Measurements from ENCODE around the gene CSF2. TPM values are rescaled to one million over a fixed set of nuclear protein-coding genes. Genes with fewer than 3 reads are reported as not detected.

CSF2 gene
- total RNA-seq, 1 experiment from 2014 or later = not detected

DNA sequence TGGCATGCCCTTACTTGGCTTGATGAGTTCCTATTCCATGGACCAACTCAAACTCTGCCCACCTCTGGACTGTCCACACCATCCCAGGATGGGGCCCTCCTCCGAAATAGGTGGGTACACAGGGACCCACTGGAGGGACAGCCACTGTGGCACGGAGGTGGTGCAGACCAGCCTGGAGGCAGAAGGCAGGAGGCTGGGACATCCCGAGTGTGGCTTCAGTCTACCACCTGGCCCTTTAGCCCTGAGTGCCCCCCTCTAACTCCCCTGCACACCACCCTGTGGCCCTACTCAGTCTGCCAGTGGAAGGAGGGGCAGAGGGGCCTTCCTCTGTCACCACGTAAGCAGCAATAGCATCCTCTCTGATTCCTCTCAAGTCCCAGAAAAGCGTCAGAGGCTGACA lies 9.4 kb upstream of the CSF2 start:
- Histone ChIP-seq H3K9me3 (ENCODE audit: control insufficient read depth, insufficient read depth, low read depth, low read length) (no peaks in the 10 kb centered on the region), H3K4me3 (ENCODE audit: low read depth in 2 of 2, low read length in 2 of 2) (no peak overlapping the region), H3K4me1 (ENCODE audit: control insufficient read depth, insufficient read depth, low read length) (no peaks in the 10 kb centered on the region), H3K27ac (ENCODE audit: low read length) (no peak overlapping the region), H3K36me3 (ENCODE audit: control insufficient read depth, insufficient read depth, low read length) (no peaks in the 10 kb centered on the region), H3K27me3 (ENCODE audit: control insufficient read depth, insufficient read depth, low read length) (no peaks in the 10 kb centered on the region)
- ChIA-PET CTCF (interaction anchor here (1.1 kb wide), 1 partner anchor 18 kb away, joined by 3 read pairs; no protein-coding TSS in a partner anchor), POLR2A (no interaction called here)
- no TSS peak for BruUV-seq (replicated peaks)
- TF ChIP-seq POLR2AphosphoS5 (IDR thresholded peaks at IDR 0.05; ENCODE audit: low read depth, low read length) = no peak
- TF ChIP-seq CTCF (IDR thresholded peaks at IDR 0.05) = no peak
- TF ChIP-seq, protein P1, sequence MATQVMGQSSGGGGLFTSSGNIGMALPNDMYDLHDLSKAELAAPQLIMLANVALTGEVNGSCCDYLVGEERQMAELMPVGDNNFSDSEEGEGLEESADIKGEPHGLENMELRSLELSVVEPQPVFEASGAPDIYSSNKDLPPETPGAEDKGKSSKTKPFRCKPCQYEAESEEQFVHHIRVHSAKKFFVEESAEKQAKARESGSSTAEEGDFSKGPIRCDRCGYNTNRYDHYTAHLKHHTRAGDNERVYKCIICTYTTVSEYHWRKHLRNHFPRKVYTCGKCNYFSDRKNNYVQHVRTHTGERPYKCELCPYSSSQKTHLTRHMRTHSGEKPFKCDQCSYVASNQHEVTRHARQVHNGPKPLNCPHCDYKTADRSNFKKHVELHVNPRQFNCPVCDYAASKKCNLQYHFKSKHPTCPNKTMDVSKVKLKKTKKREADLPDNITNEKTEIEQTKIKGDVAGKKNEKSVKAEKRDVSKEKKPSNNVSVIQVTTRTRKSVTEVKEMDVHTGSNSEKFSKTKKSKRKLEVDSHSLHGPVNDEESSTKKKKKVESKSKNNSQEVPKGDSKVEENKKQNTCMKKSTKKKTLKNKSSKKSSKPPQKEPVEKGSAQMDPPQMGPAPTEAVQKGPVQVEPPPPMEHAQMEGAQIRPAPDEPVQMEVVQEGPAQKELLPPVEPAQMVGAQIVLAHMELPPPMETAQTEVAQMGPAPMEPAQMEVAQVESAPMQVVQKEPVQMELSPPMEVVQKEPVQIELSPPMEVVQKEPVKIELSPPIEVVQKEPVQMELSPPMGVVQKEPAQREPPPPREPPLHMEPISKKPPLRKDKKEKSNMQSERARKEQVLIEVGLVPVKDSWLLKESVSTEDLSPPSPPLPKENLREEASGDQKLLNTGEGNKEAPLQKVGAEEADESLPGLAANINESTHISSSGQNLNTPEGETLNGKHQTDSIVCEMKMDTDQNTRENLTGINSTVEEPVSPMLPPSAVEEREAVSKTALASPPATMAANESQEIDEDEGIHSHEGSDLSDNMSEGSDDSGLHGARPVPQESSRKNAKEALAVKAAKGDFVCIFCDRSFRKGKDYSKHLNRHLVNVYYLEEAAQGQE (IDR thresholded peaks at IDR 0.05; ENCODE audit: insufficient read depth in 1 of 2, low read depth in 2 of 2, low read length in 1 of 2) = no peak
- TF ChIP-seq TCF7L2 (IDR thresholded peaks at IDR 0.05; ENCODE audit: low read depth, low read length) = no peak
- no peak for TF ChIP-seq SIN3A (IDR thresholded peaks at IDR 0.05; ENCODE audit: borderline replicate concordance, insufficient read depth, low read depth, low read length)
- ATAC-seq = no peak
- intact Hi-C loops (cut with micrococcal nuclease; ENCODE audit: unreplicated experiment) (loop anchor here (2.0 to 10.0 kb wide), 3 partner anchors 71 to 431 kb away; partner anchors contain the start of gene IRF1), in situ Hi-C loops (cut with HindIII; ENCODE audit: low pct_unique_long_range_greater_than_20kb, low sequenced_read_pairs) (no loop called here)
- no peak for DNase-seq (ENCODE audit: low read depth, low spot score)

- DNase-seq (ENCODE audit: low read depth, low spot score) = peak; percentile 81
- Histone ChIP-seq H3K4me3 (ENCODE audit: low read depth in 2 of 2, low read length in 2 of 2) (no peak overlapping the region), H3K27ac (ENCODE audit: low read length) (no peak overlapping the region), H3K4me1 (ENCODE audit: control insufficient read depth, insufficient read depth, low read length) (no peaks in the 10 kb centered on the region), H3K9me3 (ENCODE audit: control insufficient read depth, insufficient read depth, low read depth, low read length) (no peaks in the 10 kb centered on the region), H3K36me3 (ENCODE audit: control insufficient read depth, insufficient read depth, low read length) (no peaks in the 10 kb centered on the region), H3K27me3 (ENCODE audit: control insufficient read depth, insufficient read depth, low read length) (no peaks in the 10 kb centered on the region)
- intact Hi-C loops (cut with micrococcal nuclease; ENCODE audit: unreplicated experiment) = loop anchor here (2.0 to 10.0 kb wide), 3 partner anchors 70 to 430 kb away; partner anchors contain the start of gene IRF1
- CTCF ChIA-PET = interaction anchor here (0.6 kb wide), 1 partner anchor 252 kb away, joined by 5 read pairs; no protein-coding TSS in a partner anchor
- POLR2A ChIA-PET = no interaction called here
- peak; percentile 85 for ATAC-seq
- BruUV-seq (replicated peaks) = no TSS peak
- in situ Hi-C loops (cut with HindIII; ENCODE audit: low pct_unique_long_range_greater_than_20kb, low sequenced_read_pairs) = no loop called here
- TF ChIP-seq, protein P1 (IDR thresholded peaks at IDR 0.05; ENCODE audit: insufficient read depth in 1 of 2, low read depth in 2 of 2, low read length in 1 of 2) = no peak
- TF ChIP-seq SIN3A (IDR thresholded peaks at IDR 0.05; ENCODE audit: borderline replicate concordance, insufficient read depth, low read depth, low read length) (no peak), POLR2AphosphoS5 (IDR thresholded peaks at IDR 0.05; ENCODE audit: low read depth, low read length) (no peak), CTCF (IDR thresholded peaks at IDR 0.05) (peak; percentile 95), TCF7L2 (IDR thresholded peaks at IDR 0.05; ENCODE audit: low read depth, low read length) (no peak)
Observed at GRCh38 chr5:132064738-132065331, 8.8 kb upstream of the CSF2 start.

Measured in Panc1 (cell line).